Stimulated activated CD8-positive, alpha-beta memory T cell treated with anti-CD3 and anti-CD28 coated beads, Interleukin-15, amount 100 ng/mL, for 4 hours (primary cell): ENCODE measurements around the gene RRAS.
"Not testable (repeated sequence)": the region's sequence is repeated elsewhere in the genome, so short reads cannot be mapped to it uniquely, and the experiment has no call there.

Experiments used
- DNase-seq, 2 donors: peaks; one replicate each; pipeline ENCODE4 v3.0.0-alpha.2; 2020; ENCODE audit warnings: low read depth in 2 of 2

Gene RRAS

DNA sequence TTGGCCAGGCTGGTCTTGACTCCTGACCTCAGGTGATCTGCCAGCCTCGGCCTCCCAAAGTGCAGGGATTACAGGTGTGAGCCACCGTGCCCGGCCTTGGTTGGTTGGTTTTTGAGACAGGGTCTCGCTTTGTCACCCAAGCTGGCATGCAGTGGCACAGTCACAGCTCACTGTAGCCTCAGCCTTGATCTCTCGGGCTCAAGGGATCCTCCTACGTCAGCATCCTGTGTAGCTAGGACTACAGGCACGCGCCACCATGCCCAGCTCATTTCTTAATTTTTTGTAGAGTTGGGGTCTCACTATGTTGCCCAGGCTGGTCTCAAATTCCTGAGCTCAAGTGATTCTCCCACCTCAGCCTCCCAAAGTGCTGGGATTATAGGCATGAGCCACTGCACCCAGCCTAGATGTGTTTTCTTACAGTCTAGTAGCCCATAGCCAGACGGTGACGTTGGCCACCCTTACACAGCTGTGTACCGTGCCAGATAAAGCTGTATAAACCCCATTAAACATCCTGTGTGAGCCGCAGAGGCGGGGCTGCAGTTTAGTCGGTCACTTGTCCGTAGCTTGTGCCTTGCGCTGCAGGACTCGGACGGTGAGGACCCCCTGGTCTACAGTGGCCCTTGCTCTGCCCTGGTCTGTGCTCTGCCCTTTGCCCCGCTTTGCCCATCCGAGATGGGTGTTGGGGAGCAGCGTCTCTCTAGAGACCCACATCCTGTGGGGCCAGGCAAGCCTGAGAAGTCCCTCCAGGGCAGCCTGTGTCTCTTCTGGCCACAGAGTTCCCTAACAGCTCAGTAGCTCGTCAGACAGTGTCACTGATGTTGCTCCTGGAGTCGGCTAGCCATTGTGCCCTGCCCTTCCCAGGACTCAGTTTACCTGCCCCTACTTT lies 15.9 kb upstream of the RRAS start:
- DNase-seq = no peak

DNA sequence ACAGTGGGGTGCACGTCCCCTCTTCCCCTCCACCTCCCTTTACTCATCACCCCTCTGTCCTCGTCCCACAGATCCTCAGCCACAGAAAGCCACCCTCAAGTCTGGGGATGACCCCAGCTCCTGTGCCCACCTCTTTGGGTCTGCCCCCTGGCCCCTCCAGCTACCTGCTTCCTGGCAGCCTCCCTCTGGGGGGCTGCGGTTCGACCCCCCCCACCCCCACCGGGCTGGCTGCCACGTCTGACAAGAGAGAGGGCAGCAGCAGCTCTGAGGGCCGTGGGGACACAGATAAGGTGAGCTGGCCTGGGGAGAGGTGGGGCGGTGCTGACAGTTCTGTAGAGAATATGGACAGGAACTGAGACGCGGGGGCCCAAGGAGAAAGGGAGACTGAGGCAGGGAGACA lies 14.6 kb upstream of the RRAS start:
- DNase-seq = no peak

DNA sequence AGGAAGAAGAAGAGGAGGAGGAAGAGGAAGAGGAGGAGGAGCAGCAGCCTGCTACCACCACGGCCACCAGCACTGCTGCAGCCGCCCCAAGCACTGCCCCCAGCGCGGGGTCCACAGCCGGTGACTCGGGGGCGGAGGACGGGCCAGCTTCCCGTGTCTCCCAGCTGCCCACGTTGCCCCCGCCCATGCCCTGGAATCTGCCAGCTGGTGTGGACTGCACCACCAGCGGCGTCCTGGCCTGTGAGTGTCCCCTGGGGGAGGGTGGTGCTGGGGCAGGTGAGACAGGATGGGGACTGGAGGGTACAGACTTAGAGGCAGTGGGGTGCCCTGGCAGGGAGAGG lies 13.5 kb upstream of the RRAS start:
- no peak for DNase-seq

DNA sequence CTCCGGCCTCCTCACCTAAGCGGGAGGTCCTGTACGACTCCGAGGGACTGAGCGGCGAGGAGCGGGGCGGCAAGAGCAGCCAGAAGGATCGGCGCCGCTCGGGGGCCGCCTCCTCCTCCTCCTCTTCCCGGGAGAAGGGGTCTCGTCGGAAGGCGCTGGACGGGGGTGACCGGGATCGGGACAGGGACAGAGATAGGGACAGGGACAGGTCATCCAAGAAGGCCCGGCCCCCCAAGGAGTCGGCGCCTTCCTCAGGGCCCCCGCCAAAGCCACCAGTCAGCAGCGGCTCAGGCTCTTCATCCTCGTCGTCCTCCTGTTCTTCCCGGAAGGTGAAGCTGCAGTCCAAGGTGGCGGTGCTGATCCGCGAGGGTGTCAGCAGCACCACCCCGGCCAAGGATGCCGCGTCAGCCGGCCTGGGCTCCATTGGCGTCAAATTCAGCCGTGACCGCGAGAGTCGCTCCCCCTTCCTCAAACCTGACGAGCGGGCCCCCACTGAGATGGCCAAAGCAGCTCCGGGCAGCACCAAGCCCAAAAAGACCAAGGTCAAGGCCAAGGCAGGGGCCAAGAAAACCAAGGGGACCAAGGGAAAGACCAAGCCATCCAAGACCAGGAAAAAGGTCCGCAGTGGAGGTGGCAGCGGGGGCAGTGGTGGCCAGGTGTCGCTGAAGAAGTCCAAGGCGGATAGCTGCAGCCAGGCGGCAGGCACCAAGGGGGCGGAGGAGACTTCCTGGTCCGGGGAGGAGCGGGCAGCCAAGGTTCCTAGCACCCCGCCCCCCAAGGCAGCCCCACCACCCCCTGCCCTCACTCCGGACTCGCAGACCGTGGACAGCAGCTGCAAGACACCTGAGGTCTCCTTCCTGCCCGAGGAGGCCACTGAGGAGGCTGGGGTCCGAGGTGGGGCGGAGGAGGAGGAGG lies 12.9 kb upstream of the RRAS start:
- DNase-seq = no peak

DNA sequence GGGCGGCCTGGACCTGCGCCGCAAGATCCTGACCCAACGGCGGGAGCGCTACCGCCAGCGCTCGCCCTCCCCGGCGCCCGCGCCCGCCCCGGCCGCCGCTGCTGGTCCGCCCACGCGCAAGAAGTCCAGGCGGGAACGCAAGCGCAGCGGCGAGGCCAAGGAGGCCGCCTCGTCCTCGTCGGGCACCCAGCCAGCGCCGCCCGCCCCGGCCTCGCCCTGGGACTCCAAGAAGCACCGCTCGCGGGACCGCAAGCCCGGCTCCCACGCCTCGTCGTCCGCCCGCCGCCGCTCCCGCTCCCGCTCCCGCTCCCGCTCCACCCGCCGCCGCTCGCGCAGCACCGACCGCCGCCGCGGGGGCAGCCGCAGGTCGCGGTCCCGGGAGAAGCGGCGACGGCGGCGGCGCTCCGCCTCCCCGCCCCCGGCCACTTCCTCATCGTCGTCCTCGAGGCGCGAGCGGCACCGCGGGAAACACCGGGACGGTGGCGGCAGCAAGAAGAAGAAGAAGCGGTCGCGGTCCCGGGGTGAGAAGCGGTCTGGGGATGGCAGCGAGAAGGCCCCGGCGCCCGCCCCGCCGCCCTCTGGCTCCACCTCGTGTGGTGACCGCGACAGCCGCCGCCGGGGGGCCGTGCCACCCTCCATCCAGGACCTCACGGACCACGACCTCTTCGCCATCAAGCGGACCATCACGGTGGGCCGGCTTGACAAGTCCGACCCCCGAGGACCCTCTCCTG lies 12.0 kb upstream of the RRAS start:
- DNase-seq = no peak

DNA sequence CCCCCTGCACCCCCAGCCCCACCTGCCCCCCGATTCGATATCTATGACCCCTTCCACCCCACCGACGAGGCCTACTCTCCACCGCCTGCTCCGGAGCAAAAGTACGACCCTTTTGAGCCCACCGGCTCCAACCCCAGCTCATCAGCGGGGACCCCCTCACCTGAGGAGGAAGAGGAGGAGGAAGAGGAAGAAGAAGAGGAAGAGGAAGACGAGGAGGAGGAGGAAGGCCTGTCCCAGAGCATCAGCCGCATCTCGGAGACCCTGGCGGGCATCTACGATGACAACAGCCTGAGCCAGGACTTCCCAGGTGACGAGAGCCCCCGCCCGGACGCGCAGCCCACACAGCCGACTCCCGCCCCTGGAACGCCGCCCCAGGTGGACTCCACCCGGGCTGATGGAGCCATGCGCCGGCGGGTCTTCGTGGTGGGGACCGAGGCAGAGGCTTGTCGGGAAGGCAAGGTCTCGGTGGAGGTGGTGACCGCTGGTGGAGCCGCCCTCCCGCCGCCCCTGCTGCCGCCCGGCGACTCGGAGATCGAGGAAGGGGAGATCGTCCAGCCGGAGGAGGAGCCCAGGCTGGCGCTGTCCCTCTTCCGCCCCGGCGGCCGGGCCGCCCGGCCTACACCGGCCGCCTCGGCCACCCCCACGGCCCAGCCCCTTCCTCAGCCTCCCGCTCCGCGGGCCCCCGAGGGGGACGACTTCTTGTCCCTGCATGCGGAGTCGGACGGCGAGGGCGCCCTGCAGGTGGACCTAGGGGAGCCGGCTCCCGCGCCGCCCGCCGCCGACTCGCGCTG lies 11.3 kb upstream of the RRAS start:
- DNase-seq = no peak

DNA sequence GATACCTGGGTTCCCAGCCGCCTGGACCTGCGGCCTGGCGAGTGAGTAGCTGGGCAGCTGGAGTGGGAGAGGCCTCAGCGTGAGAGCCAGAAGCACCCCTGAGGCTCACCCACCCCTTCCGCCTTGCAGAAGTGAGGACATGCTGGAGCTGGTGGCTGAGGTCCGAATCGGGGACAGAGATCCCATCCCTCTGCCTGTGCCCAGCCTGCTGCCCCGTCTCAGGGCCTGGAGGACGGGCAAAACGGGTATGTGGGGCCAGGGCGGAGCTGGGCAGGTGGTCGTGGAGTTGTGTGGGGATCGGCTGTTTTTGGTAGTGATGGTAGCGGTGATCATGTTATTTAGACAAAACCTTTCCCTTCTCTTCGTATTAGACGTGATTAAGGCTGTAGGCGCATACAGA lies 6.6 kb upstream of the RRAS start:
- no peak for DNase-seq

DNA sequence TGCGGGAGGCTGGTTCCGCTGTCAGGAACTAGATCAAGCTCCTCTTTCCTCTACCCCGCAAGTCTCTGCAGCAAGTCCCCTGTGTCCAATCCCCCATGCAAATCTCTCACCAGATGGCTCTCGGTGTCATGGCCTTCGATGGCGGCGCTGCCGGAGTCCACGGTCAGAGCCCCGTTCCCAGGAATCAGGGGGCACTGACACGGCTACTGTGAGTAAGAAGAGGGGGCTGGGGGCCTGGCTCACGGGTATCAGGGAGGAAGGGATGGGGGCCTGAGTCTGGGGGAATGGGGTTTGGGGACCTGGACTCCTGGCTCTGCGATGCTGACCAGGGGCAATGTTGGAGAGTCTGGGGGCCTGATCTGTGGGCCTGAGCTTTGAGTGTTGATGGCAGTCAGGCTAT lies 6.1 kb upstream of the RRAS start:
- no peak for DNase-seq

DNA sequence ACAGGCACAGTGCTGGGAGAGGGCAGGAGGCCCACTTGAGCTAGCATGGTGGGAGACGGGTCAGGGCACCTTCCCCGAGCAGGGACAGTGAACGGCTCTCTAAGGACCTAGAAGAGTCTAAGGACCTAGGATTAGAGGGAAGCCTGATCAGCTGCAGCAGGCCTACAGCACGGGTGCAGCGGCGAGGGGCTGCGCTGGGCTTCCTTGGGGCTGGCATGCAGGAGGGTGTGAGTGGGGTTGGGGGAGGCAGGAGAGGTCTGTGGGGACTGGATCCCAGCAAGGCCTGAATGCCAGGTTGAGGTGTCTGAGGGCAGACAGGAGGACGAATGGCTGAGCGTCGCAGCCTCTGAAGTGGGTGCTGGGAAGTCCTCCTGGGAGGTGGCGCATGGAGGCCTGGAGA lies 5.6 kb upstream of the RRAS start:
- DNase-seq = no peak

DNA sequence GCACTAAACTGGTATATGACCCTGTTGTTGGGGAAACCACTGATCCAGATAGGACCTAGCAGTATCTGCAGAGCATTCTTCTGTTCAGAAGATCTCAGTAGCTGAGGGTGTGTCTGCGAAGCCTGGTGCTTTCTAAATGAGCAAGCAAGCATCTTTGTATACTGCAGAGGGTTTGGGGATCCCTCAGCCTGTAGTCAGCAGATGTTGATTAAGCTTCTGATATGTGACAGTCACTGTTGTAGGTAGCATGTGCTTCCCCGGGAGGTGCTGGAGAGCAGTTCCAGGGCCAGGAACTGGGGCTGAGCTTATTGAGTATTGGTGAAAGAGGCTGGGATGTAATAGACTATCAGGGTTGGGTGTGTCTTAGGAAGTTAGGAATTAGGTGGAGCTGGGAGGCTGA lies 3.5 kb upstream of the RRAS start:
- DNase-seq = no peak

DNA sequence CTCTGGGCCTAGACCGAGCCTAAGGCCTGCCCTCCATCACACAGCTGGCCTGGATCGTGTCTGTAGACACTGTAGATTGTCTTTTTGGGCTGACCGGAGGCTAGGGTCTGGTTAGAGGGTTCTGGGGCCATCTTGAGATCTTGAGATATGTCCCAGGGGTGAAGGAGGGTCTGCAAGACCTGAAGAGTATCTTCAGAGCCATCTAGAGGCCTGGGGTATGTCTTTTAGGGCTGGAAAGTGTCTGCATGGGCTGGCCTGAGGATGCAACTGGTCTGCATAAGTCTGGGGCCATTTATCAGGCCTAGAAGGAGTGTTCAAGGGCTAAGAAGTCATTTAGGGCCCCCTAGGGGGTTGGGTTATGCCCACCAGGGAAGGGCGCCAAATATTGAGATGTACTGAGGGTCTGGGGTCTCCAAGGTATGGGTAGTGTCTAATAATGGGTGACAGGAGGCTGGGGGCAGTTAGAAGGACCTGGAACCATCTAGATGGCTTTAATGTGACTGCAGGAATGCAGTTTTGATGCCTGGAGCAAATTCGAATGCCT lies 2.6 kb upstream of the RRAS start:
- no peak for DNase-seq

DNA sequence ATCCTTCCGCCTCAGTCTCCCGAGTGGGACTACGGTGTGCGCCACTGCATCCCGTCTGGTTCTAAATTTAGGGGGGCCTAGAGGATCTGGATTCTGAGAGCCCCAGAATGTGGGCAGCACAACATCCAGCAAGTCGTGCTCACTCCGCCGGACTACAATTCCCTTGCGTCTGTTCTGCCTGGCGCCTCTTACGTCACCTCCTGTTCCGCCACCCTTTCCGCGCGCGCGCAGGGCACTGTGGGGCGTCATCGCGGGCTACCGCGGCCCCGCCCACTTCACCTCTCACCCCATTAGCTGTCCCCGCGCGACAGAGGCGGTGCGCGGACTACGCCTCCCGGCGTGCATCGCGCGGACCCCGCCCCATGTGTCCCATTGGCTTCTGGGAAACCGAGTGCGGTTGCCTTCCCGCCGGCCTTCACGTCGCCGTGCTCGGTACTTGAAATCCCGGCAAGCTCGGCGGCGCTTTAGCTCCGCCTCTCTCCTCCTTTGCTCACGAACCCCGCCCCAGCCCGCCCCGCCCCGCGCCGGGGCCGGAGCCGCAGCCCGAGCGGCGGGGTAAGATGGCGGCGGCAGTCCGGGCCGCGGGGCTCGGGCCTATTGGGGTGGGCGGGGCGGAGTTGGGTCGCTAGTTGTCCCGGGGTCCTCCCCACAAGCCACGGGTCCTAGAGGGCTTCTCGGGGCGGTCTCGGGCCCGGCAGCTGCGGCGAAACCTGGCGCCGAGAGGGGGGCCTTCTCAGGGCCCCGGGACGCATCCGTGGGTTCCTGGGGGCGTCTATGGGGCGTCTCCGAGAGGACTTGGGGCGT lies 1.9 kb upstream of the RRAS start, which contains the start of gene SCAF1:
SCAF1 (plus strand) TSS at position 522 of the 804 bp plus-strand sequence. CDS start 2,818 bp downstream, outside the sequence.
- peak; percentile 98 to 100 for DNase-seq

DNA sequence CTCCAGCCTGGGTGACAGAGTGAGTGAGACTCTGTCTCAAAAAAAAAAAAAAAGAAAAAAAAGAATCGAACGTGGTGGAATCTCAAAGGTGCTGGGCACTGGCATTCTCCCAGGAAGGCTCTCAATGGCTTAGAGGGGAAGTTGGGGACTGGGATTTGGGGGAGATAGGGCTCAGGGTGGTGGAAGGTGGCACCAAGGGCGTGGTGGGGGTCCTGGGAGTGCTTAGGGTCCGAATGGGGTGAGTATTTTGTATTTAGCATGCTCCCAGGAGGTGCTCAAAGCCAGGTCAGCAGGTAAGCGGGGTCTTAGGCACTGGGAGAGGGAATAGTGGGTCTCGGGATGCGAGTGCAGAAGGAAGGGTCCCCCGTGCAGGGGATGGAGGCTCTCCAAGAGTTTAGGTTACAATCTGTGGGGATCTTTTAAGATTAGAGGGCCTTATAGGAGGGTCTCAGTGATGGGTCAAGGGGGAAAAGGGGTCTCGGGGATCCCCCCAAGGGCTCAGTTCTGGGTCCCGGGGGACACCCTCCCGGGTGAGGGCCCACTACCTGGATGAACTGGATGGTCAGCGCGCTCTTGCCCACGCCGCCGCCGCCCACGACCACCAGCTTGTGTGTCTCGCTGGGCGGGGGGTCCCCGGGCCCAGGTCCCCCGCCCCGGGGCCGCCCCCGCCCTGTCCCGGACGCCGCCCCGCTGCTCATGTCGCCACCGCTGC lies 386 bp downstream of the RRAS start:
- no peak for DNase-seq

DNA sequence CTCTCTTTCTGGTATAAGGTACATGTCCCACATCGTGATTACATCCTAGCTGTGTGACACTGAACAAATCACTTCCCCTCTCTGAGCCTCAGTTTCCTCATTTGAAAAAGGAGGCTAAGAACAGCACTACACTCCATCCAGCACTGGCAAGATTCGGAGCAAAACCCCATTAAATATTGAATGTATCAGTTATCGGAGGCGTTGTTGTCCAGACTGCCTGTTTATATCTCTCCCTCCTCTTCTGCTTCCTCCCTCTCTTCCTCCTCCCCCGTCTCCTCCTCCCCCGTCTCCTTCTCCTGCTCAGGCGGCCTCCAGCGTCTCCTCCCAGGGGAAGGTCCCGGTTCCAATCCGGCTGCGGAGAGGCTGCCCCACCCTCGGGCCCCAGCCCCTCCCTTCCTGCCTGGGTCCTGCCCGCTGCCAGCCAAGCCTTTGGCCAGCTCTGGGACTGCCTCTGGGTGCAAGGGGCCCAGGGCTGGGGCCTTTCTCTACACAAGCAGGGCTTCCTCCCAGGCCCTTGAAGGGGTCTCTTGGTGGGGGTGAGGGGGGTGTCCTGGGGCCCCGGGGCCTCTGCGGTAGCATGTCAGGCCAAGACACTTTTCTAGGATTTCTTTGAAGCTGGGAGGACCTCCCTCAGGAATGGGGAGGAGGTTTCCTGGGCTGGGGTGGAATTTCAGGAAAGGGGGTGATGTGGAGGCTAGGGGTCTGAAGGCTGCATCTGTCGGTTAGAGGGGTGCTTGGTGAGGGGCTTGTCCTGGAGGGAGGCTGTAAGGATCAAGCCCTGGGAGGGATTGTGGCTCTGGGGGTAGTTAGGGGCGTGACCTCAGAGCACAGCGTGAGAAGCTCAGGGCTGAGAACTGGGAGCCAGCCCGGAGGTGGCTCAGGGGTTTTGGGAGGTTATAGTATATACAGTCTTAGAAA lies 1.9 kb downstream of the RRAS start:
- DNase-seq = no peak

DNA sequence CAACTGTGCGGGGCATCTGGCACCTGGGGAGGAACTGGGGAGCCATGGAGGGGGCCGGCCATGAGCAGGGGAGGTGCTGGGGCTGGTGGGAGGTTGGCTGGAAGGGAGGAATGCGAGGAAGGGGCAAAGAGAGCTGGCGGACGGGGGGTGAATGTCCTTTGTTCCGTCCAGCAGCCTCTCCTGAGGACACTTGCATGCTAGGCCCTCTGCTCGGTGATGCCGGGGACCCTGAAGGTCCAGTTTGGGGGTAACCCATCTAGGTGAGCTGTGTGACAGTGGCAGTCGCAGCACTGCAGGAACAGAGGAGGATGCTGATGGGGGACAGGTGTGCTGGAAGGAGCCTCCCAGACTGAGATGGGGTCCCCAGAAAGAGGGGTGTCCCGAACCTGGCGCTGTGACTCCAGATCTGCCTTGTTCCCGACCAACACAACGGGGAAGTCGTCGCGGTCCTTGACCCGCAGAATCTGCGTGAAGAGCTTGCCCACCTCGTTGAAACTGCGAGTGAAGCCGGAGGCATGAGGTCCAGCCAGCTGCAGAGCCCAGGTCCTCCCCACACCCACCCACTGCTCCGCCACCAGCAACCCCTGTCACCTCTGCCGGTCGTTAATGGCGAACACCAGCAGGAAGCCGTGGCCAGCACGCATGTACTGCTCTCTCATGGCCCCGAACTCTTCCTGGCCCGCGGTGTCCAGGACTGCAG lies 3.6 kb downstream of the RRAS start:
- DNase-seq = no peak

DNA sequence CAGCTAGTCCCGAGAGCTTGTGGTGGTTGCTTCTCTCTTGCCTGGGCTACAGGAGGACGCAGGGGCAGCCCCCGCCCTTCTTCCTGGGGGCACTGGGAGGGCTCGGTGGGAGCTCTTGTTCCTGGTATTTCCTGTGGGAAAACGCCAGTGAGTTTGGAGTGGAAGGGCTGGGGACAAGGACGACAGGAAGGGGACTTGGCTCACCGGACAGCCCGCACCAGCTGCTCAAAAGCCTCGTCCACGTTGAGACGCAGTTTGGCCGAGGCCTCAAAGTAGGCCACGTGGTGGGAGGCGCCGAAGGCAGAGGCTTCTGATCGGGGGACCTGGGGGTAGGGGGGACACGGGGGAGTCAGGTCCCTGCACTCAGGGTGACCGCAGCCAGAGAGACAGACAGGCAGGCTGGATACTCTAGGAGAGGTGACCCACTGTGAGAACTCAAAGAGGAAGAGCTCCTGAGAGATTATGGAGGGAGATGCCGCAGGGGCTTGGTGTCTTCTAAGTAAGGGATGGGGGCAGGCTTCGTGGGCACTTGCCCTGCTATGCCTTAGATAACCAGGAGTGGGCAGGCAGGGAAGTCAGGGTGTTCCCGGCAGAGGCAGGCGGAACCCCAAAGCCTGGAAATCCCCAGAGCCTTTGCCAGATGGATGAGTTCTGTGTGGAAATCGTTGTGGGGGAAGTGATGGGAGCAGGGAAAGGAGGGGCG lies 4.3 kb downstream of the RRAS start:
- DNase-seq = no peak

DNA sequence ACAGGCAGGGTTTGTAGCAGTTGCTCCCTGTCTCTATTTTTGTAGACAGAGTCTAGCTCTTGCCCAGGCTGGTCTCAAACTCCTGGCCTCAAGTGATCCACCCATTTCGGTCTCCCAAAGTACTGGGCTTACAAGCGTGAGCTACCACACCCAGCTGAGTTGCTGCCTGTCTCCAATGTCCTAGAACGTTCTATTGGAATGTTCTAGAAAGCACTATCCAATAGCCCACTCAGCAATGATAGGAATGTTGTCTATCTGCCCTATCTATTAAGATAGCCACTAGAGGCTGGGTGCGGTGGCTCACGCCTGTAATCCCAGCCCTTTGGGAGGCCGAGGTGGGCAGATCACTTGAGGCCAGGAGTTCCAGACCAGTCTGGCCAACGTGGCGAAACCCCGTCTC lies 6.7 kb downstream of the RRAS start:
- not testable (repeated sequence) for DNase-seq
